ENCODE data around the gene OS9. TPM values are rescaled to one million over a fixed set of nuclear protein-coding genes. Genes with fewer than 3 reads are reported as not detected.
"Not testable (repeated sequence)": the region's sequence is repeated elsewhere in the genome, so short reads cannot be mapped to it uniquely, and the experiment has no call there.

Gene OS9
- total RNA-seq = 148 TPM

GRCh38 chr12:57693659-57694458 lies at the start of gene OS9:
TSS of gene OS9 (plus strand) at chr12:57694132. CDS start at chr12:57694162, 30 bp downstream.
- peak within 1 kb of the TSS; percentile 74 for H3K27ac ChIP-seq (ENCODE audit: low read depth, low read length)
- H3K9ac ChIP-seq (ENCODE audit: low read depth in 1 of 3, low read length in 3 of 3) = peak within 1 kb of the TSS; percentile 89 to 97 (median 97)
- H3K27me3 ChIP-seq (ENCODE audit: control insufficient read depth in 3 of 3, insufficient read depth in 3 of 3, low read length in 3 of 3) = no peaks in the 10 kb centered on the region
- peaks cover 10 to 12% (median 11%) of the 10 kb centered on the region in 3 donors for H3K4me1 ChIP-seq (ENCODE audit: control insufficient read depth in 3 of 3, insufficient read depth in 3 of 3, low read length in 3 of 3)
- H3K4me3 ChIP-seq (ENCODE audit: low read length in 3 of 3) = peak within 1 kb of the TSS; percentile 94 to 100 (median 99)
- H3K36me3 ChIP-seq (ENCODE audit: control insufficient read depth in 3 of 3, insufficient read depth in 3 of 3, low read length in 3 of 3) = peaks cover 18 to 29% (median 24%) of the 10 kb centered on the region in 3 donors
- H3K9me3 ChIP-seq (ENCODE audit: control insufficient read depth in 3 of 3, low read length in 3 of 3) = no peaks in the 10 kb centered on the region

- not testable (repeated sequence) for H3K27me3 ChIP-seq (ENCODE audit: control insufficient read depth in 3 of 3, insufficient read depth in 3 of 3, low read length in 3 of 3); H3K36me3 ChIP-seq (ENCODE audit: control insufficient read depth in 3 of 3, insufficient read depth in 3 of 3, low read length in 3 of 3); H3K4me1 ChIP-seq (ENCODE audit: control insufficient read depth in 3 of 3, insufficient read depth in 3 of 3, low read length in 3 of 3); H3K27ac ChIP-seq (ENCODE audit: low read depth, low read length); H3K9me3 ChIP-seq (ENCODE audit: control insufficient read depth in 3 of 3, low read length in 3 of 3); H3K9ac ChIP-seq (ENCODE audit: low read depth in 1 of 3, low read length in 3 of 3); H3K4me3 ChIP-seq (ENCODE audit: low read length in 3 of 3)
Observed at GRCh38 chr12:57645990-57646658, 47.8 kb upstream of the OS9 start.

GRCh38 chr12:57646659-57647049 lies 47.3 kb upstream of the OS9 start:
- not testable (repeated sequence) for H3K4me3 ChIP-seq (ENCODE audit: low read length in 3 of 3); H3K27me3 ChIP-seq (ENCODE audit: control insufficient read depth in 3 of 3, insufficient read depth in 3 of 3, low read length in 3 of 3); H3K9me3 ChIP-seq (ENCODE audit: control insufficient read depth in 3 of 3, low read length in 3 of 3); H3K4me1 ChIP-seq (ENCODE audit: control insufficient read depth in 3 of 3, insufficient read depth in 3 of 3, low read length in 3 of 3); H3K9ac ChIP-seq (ENCODE audit: low read depth in 1 of 3, low read length in 3 of 3); H3K27ac ChIP-seq (ENCODE audit: low read depth, low read length); H3K36me3 ChIP-seq (ENCODE audit: control insufficient read depth in 3 of 3, insufficient read depth in 3 of 3, low read length in 3 of 3)

GRCh38 chr12:57654042-57654441 lies 39.9 kb upstream of the OS9 start:
- Histone ChIP-seq H3K36me3 (ENCODE audit: control insufficient read depth in 3 of 3, insufficient read depth in 3 of 3, low read length in 3 of 3) (no peaks in the 10 kb centered on the region), H3K27me3 (ENCODE audit: control insufficient read depth in 3 of 3, insufficient read depth in 3 of 3, low read length in 3 of 3) (peaks cover 0 to 5% (median 0%) of the 10 kb centered on the region in 3 donors), H3K4me3 (ENCODE audit: low read length in 3 of 3) (no peak overlapping the region), H3K9me3 (ENCODE audit: control insufficient read depth in 3 of 3, low read length in 3 of 3) (no peaks in the 10 kb centered on the region), H3K4me1 (ENCODE audit: control insufficient read depth in 3 of 3, insufficient read depth in 3 of 3, low read length in 3 of 3) (no peaks in the 10 kb centered on the region), H3K27ac (ENCODE audit: low read depth, low read length) (no peak overlapping the region), H3K9ac (ENCODE audit: low read depth in 1 of 3, low read length in 3 of 3) (no peak overlapping the region)

- H3K27ac ChIP-seq (ENCODE audit: low read depth, low read length) = no peak overlapping the region
- H3K27me3 ChIP-seq (ENCODE audit: control insufficient read depth in 3 of 3, insufficient read depth in 3 of 3, low read length in 3 of 3) = peaks cover 0 to 5% (median 0%) of the 10 kb centered on the region in 3 donors
- H3K9ac ChIP-seq (ENCODE audit: low read depth in 1 of 3, low read length in 3 of 3) = no peak overlapping the region
- H3K4me3 ChIP-seq (ENCODE audit: low read length in 3 of 3) = no peak overlapping the region
- H3K36me3 ChIP-seq (ENCODE audit: control insufficient read depth in 3 of 3, insufficient read depth in 3 of 3, low read length in 3 of 3) = no peaks in the 10 kb centered on the region
- no peaks in the 10 kb centered on the region for H3K4me1 ChIP-seq (ENCODE audit: control insufficient read depth in 3 of 3, insufficient read depth in 3 of 3, low read length in 3 of 3)
- H3K9me3 ChIP-seq (ENCODE audit: control insufficient read depth in 3 of 3, low read length in 3 of 3) = no peaks in the 10 kb centered on the region
Observed at GRCh38 chr12:57655541-57656240, 38.2 kb upstream of the OS9 start.

- not testable (repeated sequence) for H3K4me1 ChIP-seq (ENCODE audit: control insufficient read depth in 3 of 3, insufficient read depth in 3 of 3, low read length in 3 of 3); H3K36me3 ChIP-seq (ENCODE audit: control insufficient read depth in 3 of 3, insufficient read depth in 3 of 3, low read length in 3 of 3); H3K9me3 ChIP-seq (ENCODE audit: control insufficient read depth in 3 of 3, low read length in 3 of 3); H3K4me3 ChIP-seq (ENCODE audit: low read length in 3 of 3); H3K27ac ChIP-seq (ENCODE audit: low read depth, low read length); H3K27me3 ChIP-seq (ENCODE audit: control insufficient read depth in 3 of 3, insufficient read depth in 3 of 3, low read length in 3 of 3); H3K9ac ChIP-seq (ENCODE audit: low read depth in 1 of 3, low read length in 3 of 3)
Observed at GRCh38 chr12:57656408-57656807, 37.5 kb upstream of the OS9 start.

GRCh38 chr12:57657744-57658143 lies 36.2 kb upstream of the OS9 start:
- no peaks in the 10 kb centered on the region for H3K4me1 ChIP-seq (ENCODE audit: control insufficient read depth in 3 of 3, insufficient read depth in 3 of 3, low read length in 3 of 3)
- H3K36me3 ChIP-seq (ENCODE audit: control insufficient read depth in 3 of 3, insufficient read depth in 3 of 3, low read length in 3 of 3) = no peaks in the 10 kb centered on the region
- H3K27ac ChIP-seq (ENCODE audit: low read depth, low read length) = no peak overlapping the region
- H3K4me3 ChIP-seq (ENCODE audit: low read length in 3 of 3) = no peak overlapping the region
- no peak overlapping the region for H3K9ac ChIP-seq (ENCODE audit: low read depth in 1 of 3, low read length in 3 of 3)
- peaks cover 0 to 5% (median 0%) of the 10 kb centered on the region in 3 donors for H3K27me3 ChIP-seq (ENCODE audit: control insufficient read depth in 3 of 3, insufficient read depth in 3 of 3, low read length in 3 of 3)
- H3K9me3 ChIP-seq (ENCODE audit: control insufficient read depth in 3 of 3, low read length in 3 of 3) = no peaks in the 10 kb centered on the region

GRCh38 chr12:57658890-57659289 lies 35.0 kb upstream of the OS9 start:
- Histone ChIP-seq H3K36me3 (ENCODE audit: control insufficient read depth in 3 of 3, insufficient read depth in 3 of 3, low read length in 3 of 3) (no peaks in the 10 kb centered on the region), H3K4me3 (ENCODE audit: low read length in 3 of 3) (no peak overlapping the region), H3K9ac (ENCODE audit: low read depth in 1 of 3, low read length in 3 of 3) (no peak overlapping the region), H3K4me1 (ENCODE audit: control insufficient read depth in 3 of 3, insufficient read depth in 3 of 3, low read length in 3 of 3) (no peaks in the 10 kb centered on the region), H3K27ac (ENCODE audit: low read depth, low read length) (no peak overlapping the region), H3K9me3 (ENCODE audit: control insufficient read depth in 3 of 3, low read length in 3 of 3) (no peaks in the 10 kb centered on the region), H3K27me3 (ENCODE audit: control insufficient read depth in 3 of 3, insufficient read depth in 3 of 3, low read length in 3 of 3) (peaks cover 0 to 5% (median 0%) of the 10 kb centered on the region in 3 donors)

- Histone ChIP-seq H3K9ac (ENCODE audit: low read depth in 1 of 3, low read length in 3 of 3) (no peak overlapping the region), H3K27me3 (ENCODE audit: control insufficient read depth in 3 of 3, insufficient read depth in 3 of 3, low read length in 3 of 3) (no peaks in the 10 kb centered on the region), H3K4me1 (ENCODE audit: control insufficient read depth in 3 of 3, insufficient read depth in 3 of 3, low read length in 3 of 3) (no peaks in the 10 kb centered on the region), H3K27ac (ENCODE audit: low read depth, low read length) (no peak overlapping the region), H3K36me3 (ENCODE audit: control insufficient read depth in 3 of 3, insufficient read depth in 3 of 3, low read length in 3 of 3) (no peaks in the 10 kb centered on the region), H3K4me3 (ENCODE audit: low read length in 3 of 3) (no peak overlapping the region), H3K9me3 (ENCODE audit: control insufficient read depth in 3 of 3, low read length in 3 of 3) (no peaks in the 10 kb centered on the region)
Observed at GRCh38 chr12:57661376-57661775, 32.6 kb upstream of the OS9 start.

Measured in skeletal muscle tissue (tissue), 4 donors.